Upper lobe of left lung (tissue), 4 donors: Measurements from ENCODE around the gene METTL27.

Experiments used
- EP300 ChIP-seq, 4 donors: sonication (generic); formaldehyde crosslinking; IDR thresholded peaks; one replicate each; pipeline ENCODE4 v1.5.1; 2017; ENCODE audit warnings: antibody characterized with exemption in 4 of 4, control low read depth in 2 of 4
- POLR2A ChIP-seq, 4 donors: fragments of 450-650 bp; IDR thresholded peaks; one replicate each; pipeline ENCODE4 v1.5.1; 2016 to 2017; ENCODE audit warnings: antibody characterized with exemption in 4 of 4, mild to moderate bottlenecking in 2 of 4
- POLR2AphosphoS5 ChIP-seq, 2 donors: sonication (generic); formaldehyde crosslinking; IDR thresholded peaks; one replicate each; pipeline ENCODE4 v1.5.1; 2017; ENCODE audit warnings: antibody characterized with exemption in 2 of 2
- TF ChIP-seq, protein P1 (sequence below), 6 experiments: fragments of 450-650 bp in 4 of 6; fragments of 200-600 bp in 2 of 6; sonication (generic) in 2 of 6; IDR thresholded peaks; one replicate each; pipeline ENCODE4 v1.5.1; 2016 to 2019; ENCODE audit warnings: antibody characterized with exemption in 6 of 6

DNA sequence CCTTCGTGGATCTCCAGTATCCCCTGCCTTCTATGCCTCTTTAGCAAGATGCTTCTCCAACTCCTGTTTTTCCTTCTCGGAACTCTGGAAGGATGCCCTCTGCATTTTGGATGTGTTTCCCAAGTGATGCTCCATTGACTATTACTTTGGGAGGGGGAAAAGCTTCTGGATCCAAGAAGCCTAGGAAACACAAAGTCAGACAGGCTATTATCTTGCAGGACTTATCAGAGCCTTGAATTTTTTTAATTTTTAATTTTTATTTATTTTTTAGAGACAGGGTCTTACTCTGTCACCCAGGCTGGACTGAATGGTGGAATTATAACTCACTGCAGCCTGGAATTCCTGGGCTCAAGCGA lies 39.7 kb upstream of the METTL27 start:
- TF ChIP-seq, protein P1, sequence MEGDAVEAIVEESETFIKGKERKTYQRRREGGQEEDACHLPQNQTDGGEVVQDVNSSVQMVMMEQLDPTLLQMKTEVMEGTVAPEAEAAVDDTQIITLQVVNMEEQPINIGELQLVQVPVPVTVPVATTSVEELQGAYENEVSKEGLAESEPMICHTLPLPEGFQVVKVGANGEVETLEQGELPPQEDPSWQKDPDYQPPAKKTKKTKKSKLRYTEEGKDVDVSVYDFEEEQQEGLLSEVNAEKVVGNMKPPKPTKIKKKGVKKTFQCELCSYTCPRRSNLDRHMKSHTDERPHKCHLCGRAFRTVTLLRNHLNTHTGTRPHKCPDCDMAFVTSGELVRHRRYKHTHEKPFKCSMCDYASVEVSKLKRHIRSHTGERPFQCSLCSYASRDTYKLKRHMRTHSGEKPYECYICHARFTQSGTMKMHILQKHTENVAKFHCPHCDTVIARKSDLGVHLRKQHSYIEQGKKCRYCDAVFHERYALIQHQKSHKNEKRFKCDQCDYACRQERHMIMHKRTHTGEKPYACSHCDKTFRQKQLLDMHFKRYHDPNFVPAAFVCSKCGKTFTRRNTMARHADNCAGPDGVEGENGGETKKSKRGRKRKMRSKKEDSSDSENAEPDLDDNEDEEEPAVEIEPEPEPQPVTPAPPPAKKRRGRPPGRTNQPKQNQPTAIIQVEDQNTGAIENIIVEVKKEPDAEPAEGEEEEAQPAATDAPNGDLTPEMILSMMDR (IDR thresholded peaks at IDR 0.05) = no peak
- no peak for TF ChIP-seq POLR2AphosphoS5 (IDR thresholded peaks at IDR 0.05)
- TF ChIP-seq POLR2A (IDR thresholded peaks at IDR 0.05) = no peak
- no peak for TF ChIP-seq EP300 (IDR thresholded peaks at IDR 0.05)
